Stomach (tissue), 9 donors: ENCODE results near the gene ASTN2. TPM values are rescaled to one million over a fixed set of nuclear protein-coding genes. Genes with fewer than 3 reads are reported as not detected.

Source experiments
- DNase-seq, 2 donors: peaks; one replicate each; pipeline versions ENCODE4 v3.0.0 to v3.0.0-alpha.2; 2013 to 2019
- H3K27ac ChIP-seq, 5 donors: fragments of 200-600 bp in 4 of 5; sonication (generic) in 4 of 5; one replicate each; pipeline ENCODE4 v1.5.1; 2013 to 2019; ENCODE audit warnings: mild to moderate bottlenecking in 1 of 5, moderate library complexity in 1 of 5
- H3K27me3 ChIP-seq, 3 donors: fragments of 200-600 bp; sonication (generic); one replicate each; pipeline ENCODE4 v1.5.1; 2017 to 2019; ENCODE audit warnings: mixed run types in 1 of 3
- H3K36me3 ChIP-seq, 4 donors: fragments of 200-600 bp; sonication (generic); 1 replicate in 3 of 4; 2 replicates in 1 of 4; pipeline ENCODE4 v1.5.1; 2016 to 2019
- H3K4me1 ChIP-seq, 4 donors: fragments of 200-600 bp; sonication (generic); one replicate each; pipeline ENCODE4 v1.5.1; 2016 to 2019
- H3K4me3 ChIP-seq, 4 donors: fragments of 200-600 bp; sonication (generic) in 3 of 4; one replicate each; pipeline ENCODE4 v1.5.1; 2016 to 2019; ENCODE audit warnings: mild to moderate bottlenecking in 1 of 4
- H3K9me3 ChIP-seq, 4 donors: fragments of 200-600 bp; sonication (generic); one replicate each; pipeline ENCODE4 v1.5.1; 2016 to 2019
- EP300 ChIP-seq: sonication (generic); formaldehyde crosslinking; IDR thresholded peaks from one replicate; pipeline ENCODE4 v1.6.1; 2017; ENCODE audit warnings: antibody characterized with exemption
- POLR2A ChIP-seq, 4 donors: fragments of 450-650 bp; IDR thresholded peaks; one replicate each; pipeline ENCODE4 v1.6.1; 2016; ENCODE audit warnings: antibody characterized with exemption in 4 of 4, control low read depth in 2 of 4, mild to moderate bottlenecking in 1 of 4, moderate library complexity in 1 of 4
- POLR2AphosphoS5 ChIP-seq, 3 donors: sonication (generic); formaldehyde crosslinking; IDR thresholded peaks; one replicate each; pipeline ENCODE4 v1.6.1; 2016; ENCODE audit warnings: antibody characterized with exemption in 3 of 3
- WGBS, 5 donors: extraction: QIAGEN DNeasy Blood & Tissue Kit in 3 of 5; methylation state at CpG; one replicate each; pipeline versions ENCODE4 v1.1.5 to v1.1.7; 2013 to 2018; 5-methylcytosine and 5-hydroxymethylcytosine counted together
- intact Hi-C: fragments of 100-400 bp; cut with DNase I; formaldehyde crosslinking; loops from one replicate; pipeline ENCODE4 v1.15.1; 2023; ENCODE audit warnings: low total_unique reads
- polyA plus RNA-seq, 3 donors: library from polyadenylated mRNA; stranded (reverse); fragments of 200-250 nt; gene quantifications; one replicate each; pipeline ENCODE4 v1.2.3, GENCODE V29; 2013
- total RNA-seq, 5 donors: library from RNA; depleted of rRNA; stranded (reverse); fragments of >200 nt; gene quantifications; one replicate each; pipeline versions ENCODE4 v1.1.0 to v1.2.3, GENCODE V29; 2014 to 2016
- TF ChIP-seq, protein P1 (sequence below), 7 experiments: fragments of 450-650 bp in 4 of 7; fragments of 200-600 bp in 3 of 7; sonication (generic) in 3 of 7; IDR thresholded peaks; one replicate each; pipeline ENCODE4 v1.5.1; 2016 to 2019; ENCODE audit warnings: antibody characterized with exemption in 7 of 7, control low read depth in 2 of 7, mild to moderate bottlenecking in 1 of 7
- donor health status: healthy with polysubstance abuse.
- donor health status: Bipolar disorder and iron deficiency.
- donor health status: healthy.

ASTN2 gene
- total and polyA plus RNA-seq, 8 donors = 2.1 to 22.3 (median 4.2) TPM; not detected in 1

DNA sequence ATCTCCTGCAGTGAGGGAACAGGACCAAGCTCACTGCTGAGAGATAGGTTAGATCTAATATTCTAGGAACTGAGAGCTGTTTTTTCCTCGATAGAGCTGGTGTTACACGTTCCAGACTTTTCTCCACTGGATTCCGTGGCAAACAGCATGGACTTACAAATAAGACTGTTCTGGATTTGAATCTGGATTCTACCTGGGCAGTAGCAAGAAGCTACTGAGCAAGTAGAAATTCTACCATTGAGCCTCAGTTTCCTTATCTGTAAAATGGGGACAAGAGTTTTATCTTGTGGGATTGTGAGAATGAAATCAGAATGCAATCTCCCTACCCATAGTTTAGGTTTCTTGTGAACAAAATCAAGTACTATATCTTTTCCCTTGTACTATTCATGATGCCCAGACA, 966.4 kb downstream of the ASTN2 start:
- Histone ChIP-seq H3K9me3 (no peaks in the 10 kb centered on the region), H3K4me1 (peaks cover 0 to 7% (median 0%) of the 10 kb centered on the region in 4 donors), H3K36me3 (no peaks in the 10 kb centered on the region), H3K27ac (no peak overlapping the region), H3K4me3 (no peak overlapping the region), H3K27me3 (no peaks in the 10 kb centered on the region)
- TF ChIP-seq, protein P1, sequence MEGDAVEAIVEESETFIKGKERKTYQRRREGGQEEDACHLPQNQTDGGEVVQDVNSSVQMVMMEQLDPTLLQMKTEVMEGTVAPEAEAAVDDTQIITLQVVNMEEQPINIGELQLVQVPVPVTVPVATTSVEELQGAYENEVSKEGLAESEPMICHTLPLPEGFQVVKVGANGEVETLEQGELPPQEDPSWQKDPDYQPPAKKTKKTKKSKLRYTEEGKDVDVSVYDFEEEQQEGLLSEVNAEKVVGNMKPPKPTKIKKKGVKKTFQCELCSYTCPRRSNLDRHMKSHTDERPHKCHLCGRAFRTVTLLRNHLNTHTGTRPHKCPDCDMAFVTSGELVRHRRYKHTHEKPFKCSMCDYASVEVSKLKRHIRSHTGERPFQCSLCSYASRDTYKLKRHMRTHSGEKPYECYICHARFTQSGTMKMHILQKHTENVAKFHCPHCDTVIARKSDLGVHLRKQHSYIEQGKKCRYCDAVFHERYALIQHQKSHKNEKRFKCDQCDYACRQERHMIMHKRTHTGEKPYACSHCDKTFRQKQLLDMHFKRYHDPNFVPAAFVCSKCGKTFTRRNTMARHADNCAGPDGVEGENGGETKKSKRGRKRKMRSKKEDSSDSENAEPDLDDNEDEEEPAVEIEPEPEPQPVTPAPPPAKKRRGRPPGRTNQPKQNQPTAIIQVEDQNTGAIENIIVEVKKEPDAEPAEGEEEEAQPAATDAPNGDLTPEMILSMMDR (IDR thresholded peaks at IDR 0.05) = no peak
- TF ChIP-seq EP300 = no peak
- 72 to 89% (median 76%) methylated on average over 3 of the region's 3 CpGs for WGBS, 5 donors
- intact Hi-C loops = no loop called here
- DNase-seq = no peak

DNA sequence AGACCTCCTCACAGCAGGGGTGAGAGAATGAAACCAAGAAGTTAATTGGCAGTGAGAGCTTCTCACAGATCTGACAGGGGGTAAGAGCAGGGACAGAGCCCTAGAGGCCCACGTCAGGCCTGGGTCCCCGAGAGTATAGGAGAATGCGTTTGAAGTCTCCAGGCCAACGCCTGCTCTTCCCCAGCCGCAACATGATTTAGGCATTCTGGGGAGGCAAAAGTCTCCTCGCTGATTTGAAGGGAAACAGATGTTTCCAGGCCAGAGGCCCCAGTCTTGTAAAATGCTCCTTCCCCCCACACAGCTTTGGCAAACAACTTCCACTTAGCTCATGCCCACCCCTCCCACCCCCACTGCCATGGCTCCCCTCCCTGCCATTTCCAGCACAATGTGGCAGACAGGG, 966.9 kb downstream of the ASTN2 start:
- Histone ChIP-seq H3K9me3 (no peaks in the 10 kb centered on the region), H3K4me3 (no peak overlapping the region), H3K27ac (no peak overlapping the region), H3K27me3 (no peaks in the 10 kb centered on the region), H3K36me3 (no peaks in the 10 kb centered on the region), H3K4me1 (peaks cover 0 to 7% (median 0%) of the 10 kb centered on the region in 4 donors)
- peak in 1 of 2 donors; percentile 78 for DNase-seq
- 37 to 71% (median 64%) methylated on average over 5 to 6 of the region's 6 CpGs for WGBS, 5 donors
- intact Hi-C loops = no loop called here
- no peak for TF ChIP-seq POLR2A (IDR thresholded peaks at IDR 0.05)
- TF ChIP-seq EP300 = no peak
- TF ChIP-seq POLR2AphosphoS5 (IDR thresholded peaks at IDR 0.05) = no peak
- TF ChIP-seq, protein P1 (IDR thresholded peaks at IDR 0.05) = no peak

DNA sequence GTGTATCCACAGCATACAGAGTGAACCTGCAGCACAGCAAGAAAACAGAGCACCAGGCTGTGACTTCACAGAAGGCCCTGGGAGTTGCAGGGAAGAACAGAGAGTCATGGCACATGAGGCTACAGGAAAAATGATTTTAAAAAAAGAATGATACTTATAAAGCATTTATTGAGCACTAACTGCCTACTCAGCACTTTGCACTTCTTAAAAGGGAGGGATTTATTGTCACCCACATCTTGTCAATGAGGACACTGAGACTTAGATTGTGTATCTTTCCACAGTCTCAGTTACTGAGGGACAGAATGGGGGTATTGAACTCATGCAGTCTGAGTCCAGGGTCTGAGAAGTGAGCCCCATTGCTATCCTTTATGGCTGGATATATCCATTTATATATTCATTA, 972.3 kb downstream of the ASTN2 start:
- intact Hi-C loops = no loop called here
- TF ChIP-seq POLR2A (IDR thresholded peaks at IDR 0.05) (no peak), POLR2AphosphoS5 (IDR thresholded peaks at IDR 0.05) (no peak)
- TF ChIP-seq, protein P1 (IDR thresholded peaks at IDR 0.05) = no peak

DNA sequence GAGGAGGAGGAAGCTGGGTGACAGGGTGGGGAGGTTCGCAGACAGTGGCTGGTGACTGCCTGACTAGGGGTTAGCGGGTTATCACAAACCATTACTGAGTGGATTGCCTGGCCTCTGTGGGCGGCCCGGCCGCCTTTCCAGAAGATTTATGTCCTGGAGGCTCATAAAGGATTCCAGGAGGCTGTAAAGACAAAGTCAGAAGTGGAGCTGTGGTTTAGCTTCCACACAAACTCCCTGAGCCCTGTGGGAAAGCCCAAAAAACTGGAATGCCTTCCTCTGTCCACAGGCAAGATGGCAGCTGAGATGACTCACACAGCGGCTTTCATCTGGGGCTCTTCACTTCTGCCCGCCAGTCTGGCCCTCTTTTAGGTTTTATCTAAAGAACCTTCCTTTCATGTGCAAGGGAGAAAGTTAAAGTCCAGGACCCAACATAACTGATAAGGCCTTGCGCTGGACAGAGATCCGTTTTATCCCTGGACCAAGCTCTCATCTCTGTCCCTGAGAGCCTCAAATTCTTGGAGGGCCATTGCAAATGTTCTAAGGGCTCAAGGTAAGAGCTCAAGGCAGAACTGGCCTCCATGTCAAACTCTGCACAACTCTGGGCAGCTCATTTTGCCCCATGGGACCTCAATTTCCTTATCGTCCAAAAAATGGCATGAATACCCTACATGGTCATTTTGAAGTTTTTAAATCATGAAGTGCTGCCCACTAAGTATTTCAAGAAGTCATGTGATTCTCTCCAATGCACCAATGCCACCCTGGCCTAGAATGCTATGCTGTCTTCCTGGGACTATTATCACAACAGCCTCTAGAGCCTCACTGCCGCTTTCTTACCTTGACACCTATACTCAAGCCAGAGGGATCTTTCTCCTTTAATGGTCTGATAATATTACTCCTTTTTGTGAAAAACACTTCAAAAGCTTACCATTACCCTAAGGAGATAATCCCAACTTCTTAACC, 977.2 kb downstream of the ASTN2 start:
- H3K36me3 ChIP-seq = peaks cover 0 to 18% (median 5%) of the 10 kb centered on the region in 4 donors
- no peak overlapping the region for H3K4me3 ChIP-seq
- TF ChIP-seq EP300 (no peak), POLR2A (IDR thresholded peaks at IDR 0.05) (no peak), POLR2AphosphoS5 (IDR thresholded peaks at IDR 0.05) (no peak)
- TF ChIP-seq, protein P1 (IDR thresholded peaks at IDR 0.05) = no peak
- no peak overlapping the region for H3K27ac ChIP-seq
- intact Hi-C loops = no loop called here
- no peaks in the 10 kb centered on the region for H3K9me3 ChIP-seq
- WGBS, 5 donors = 86 to 98% (median 89%) methylated on average over 10 to 11 of the region's 11 CpGs
- H3K4me1 ChIP-seq = no peaks in the 10 kb centered on the region
- DNase-seq = no peak
- no peaks in the 10 kb centered on the region for H3K27me3 ChIP-seq

More for the DNA sequence above, 972.3 kb downstream of the ASTN2 start:
- Histone ChIP-seq H3K9me3 (no peaks in the 10 kb centered on the region), H3K4me3 (no peak overlapping the region), H3K36me3 (peaks cover 0 to 18% (median 5%) of the 10 kb centered on the region in 4 donors), H3K27me3 (no peaks in the 10 kb centered on the region), H3K27ac (no peak overlapping the region), H3K4me1 (no peaks in the 10 kb centered on the region)
- no peak for DNase-seq
